ENCODE results near the gene SPATA25. TPM values are rescaled to one million over a fixed set of nuclear protein-coding genes. Genes with fewer than 3 reads are reported as not detected.

SPATA25 gene
- total and polyA plus RNA-seq, 4 donors, result 0.43 to 7.6 (median 1.2) TPM

GRCh38 chr20:45924391-45925261 lies 37.2 kb upstream of the SPATA25 start (continued):
- TF ChIP-seq ZBTB33 (IDR thresholded peaks at IDR 0.05), result no peak
- no peak for TF ChIP-seq YY1 (IDR thresholded peaks at IDR 0.05)
- no peak for TF ChIP-seq FOXA2 (IDR thresholded peaks at IDR 0.05)

- Histone ChIP-seq H3K9me3 (ENCODE audit: control insufficient read depth in 4 of 4, low read length in 3 of 4) (no peaks in the 10 kb centered on the region), H3K27me3 (ENCODE audit: control insufficient read depth in 4 of 4, insufficient read depth in 4 of 4, low read length in 3 of 4) (no peaks in the 10 kb centered on the region), H3K36me3 (ENCODE audit: control insufficient read depth in 4 of 4, insufficient read depth in 3 of 4, low read depth in 1 of 4, low read length in 3 of 4) (no peaks in the 10 kb centered on the region), H3K9ac (ENCODE audit: low read depth in 1 of 2, low read length in 2 of 2) (no peak overlapping the region), H3K27ac (ENCODE audit: low read depth in 1 of 2, low read length in 2 of 2) (no peak overlapping the region), H3K4me3 (ENCODE audit: low read depth in 1 of 3, low read length in 3 of 3) (no peak overlapping the region), H3K4me1 (ENCODE audit: control insufficient read depth in 4 of 4, insufficient read depth in 4 of 4, low read length in 3 of 4) (peaks cover 3 to 23% (median 9%) of the 10 kb centered on the region in 4 donors)
- 69% methylated on average over 11 of the region's 11 CpGs for WGBS
- DNase-seq (ENCODE audit: low spot score), result no peak
- TF ChIP-seq FOXA2 (IDR thresholded peaks at IDR 0.05) (no peak), HNF4A (conservative IDR thresholded peaks at IDR 0.05) (peak in 1 of 2 donors; percentile 15)
Measured at GRCh38 chr20:45921337-45922189, 34.1 kb upstream of the SPATA25 start.

GRCh38 chr20:45920462-45921336 lies 33.3 kb upstream of the SPATA25 start:
- peaks cover 3 to 23% (median 9%) of the 10 kb centered on the region in 4 donors for H3K4me1 ChIP-seq (ENCODE audit: control insufficient read depth in 4 of 4, insufficient read depth in 4 of 4, low read length in 3 of 4)
- WGBS, result 75% methylated on average over 9 of the region's 9 CpGs

More at GRCh38 chr20:45920462-45921336, 33.3 kb upstream of the SPATA25 start:
- Histone ChIP-seq H3K27me3 (ENCODE audit: control insufficient read depth in 4 of 4, insufficient read depth in 4 of 4, low read length in 3 of 4) (no peaks in the 10 kb centered on the region), H3K36me3 (ENCODE audit: control insufficient read depth in 4 of 4, insufficient read depth in 3 of 4, low read depth in 1 of 4, low read length in 3 of 4) (no peaks in the 10 kb centered on the region), H3K9me3 (ENCODE audit: control insufficient read depth in 4 of 4, low read length in 3 of 4) (no peaks in the 10 kb centered on the region), H3K9ac (ENCODE audit: low read depth in 1 of 2, low read length in 2 of 2) (peak overlapping the region in 1 of 2 donors; percentile 44), H3K4me3 (ENCODE audit: low read depth in 1 of 3, low read length in 3 of 3) (no peak overlapping the region), H3K27ac (ENCODE audit: low read depth in 1 of 2, low read length in 2 of 2) (peak overlapping the region; percentile 47 to 58)
- DNase-seq (ENCODE audit: low spot score), result no peak
- no peak for TF ChIP-seq YY1 (IDR thresholded peaks at IDR 0.05)
- no peak for TF ChIP-seq EGR1 (IDR thresholded peaks at IDR 0.05; ENCODE audit: low read depth in 2 of 2)
- TF ChIP-seq FOXA1 (IDR thresholded peaks at IDR 0.05), result no peak
- no peak for TF ChIP-seq CTCF (IDR thresholded peaks at IDR 0.05; ENCODE audit: low read depth, low read length, missing input control)
- TF ChIP-seq NR2F2 (IDR thresholded peaks at IDR 0.05), result no peak
- no peak for TF ChIP-seq GABPA (IDR thresholded peaks at IDR 0.05 in 1 of 2, conservative IDR thresholded peaks at IDR 0.05 in 1 of 2)
- no peak for TF ChIP-seq ZBTB33 (IDR thresholded peaks at IDR 0.05)
- no peak for TF ChIP-seq SP1 (IDR thresholded peaks at IDR 0.05)
- no peak for TF ChIP-seq ATF3 (IDR thresholded peaks at IDR 0.05)
- TF ChIP-seq JUND (IDR thresholded peaks at IDR 0.05), result no peak
- no peak for TF ChIP-seq RAD21 (IDR thresholded peaks at IDR 0.05)
- no peak for TF ChIP-seq FOXA2 (IDR thresholded peaks at IDR 0.05)
- no peak for TF ChIP-seq MAX (IDR thresholded peaks at IDR 0.05)
- no peak for TF ChIP-seq RXRA (IDR thresholded peaks at IDR 0.05)
- TF ChIP-seq HNF4A (conservative IDR thresholded peaks at IDR 0.05), result no peak
- TF ChIP-seq HNF4G (IDR thresholded peaks at IDR 0.05), result no peak
- TF ChIP-seq TAF1 (conservative IDR thresholded peaks at IDR 0.05), result no peak

Measured in liver (tissue), 9 donors.